AG09309 (cell line): ENCODE data around the gene ABLIM2.

Experiments
- DNase-seq: peaks from one replicate; pipeline ENCODE4 v3.0.0-alpha.2; 2010; ENCODE audit warnings: low read depth
- H3K4me3 ChIP-seq: 2 replicates; pipeline ENCODE4 v1.5.1; 2011; ENCODE audit warnings: mild to moderate bottlenecking, low read depth, low read length, moderate library complexity; ENCODE audit not compliant: control insufficient read depth
- TF ChIP-seq, protein P1 (sequence below): IDR thresholded peaks from 2 replicates; pipeline ENCODE4 v1.5.1; 2011; ENCODE audit warnings: mild to moderate bottlenecking, low read depth, low read length, inconsistent platforms; ENCODE audit not compliant: insufficient read depth, control insufficient read depth; ENCODE audit errors: missing control alignments

The ABLIM2 gene

GRCh38 chr4:8097141-8097541 lies 61.5 kb downstream of the ABLIM2 start:
- no peak for DNase-seq
- H3K4me3 ChIP-seq = no peak overlapping the region
- TF ChIP-seq, protein P1, sequence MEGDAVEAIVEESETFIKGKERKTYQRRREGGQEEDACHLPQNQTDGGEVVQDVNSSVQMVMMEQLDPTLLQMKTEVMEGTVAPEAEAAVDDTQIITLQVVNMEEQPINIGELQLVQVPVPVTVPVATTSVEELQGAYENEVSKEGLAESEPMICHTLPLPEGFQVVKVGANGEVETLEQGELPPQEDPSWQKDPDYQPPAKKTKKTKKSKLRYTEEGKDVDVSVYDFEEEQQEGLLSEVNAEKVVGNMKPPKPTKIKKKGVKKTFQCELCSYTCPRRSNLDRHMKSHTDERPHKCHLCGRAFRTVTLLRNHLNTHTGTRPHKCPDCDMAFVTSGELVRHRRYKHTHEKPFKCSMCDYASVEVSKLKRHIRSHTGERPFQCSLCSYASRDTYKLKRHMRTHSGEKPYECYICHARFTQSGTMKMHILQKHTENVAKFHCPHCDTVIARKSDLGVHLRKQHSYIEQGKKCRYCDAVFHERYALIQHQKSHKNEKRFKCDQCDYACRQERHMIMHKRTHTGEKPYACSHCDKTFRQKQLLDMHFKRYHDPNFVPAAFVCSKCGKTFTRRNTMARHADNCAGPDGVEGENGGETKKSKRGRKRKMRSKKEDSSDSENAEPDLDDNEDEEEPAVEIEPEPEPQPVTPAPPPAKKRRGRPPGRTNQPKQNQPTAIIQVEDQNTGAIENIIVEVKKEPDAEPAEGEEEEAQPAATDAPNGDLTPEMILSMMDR = no peak

DNA sequence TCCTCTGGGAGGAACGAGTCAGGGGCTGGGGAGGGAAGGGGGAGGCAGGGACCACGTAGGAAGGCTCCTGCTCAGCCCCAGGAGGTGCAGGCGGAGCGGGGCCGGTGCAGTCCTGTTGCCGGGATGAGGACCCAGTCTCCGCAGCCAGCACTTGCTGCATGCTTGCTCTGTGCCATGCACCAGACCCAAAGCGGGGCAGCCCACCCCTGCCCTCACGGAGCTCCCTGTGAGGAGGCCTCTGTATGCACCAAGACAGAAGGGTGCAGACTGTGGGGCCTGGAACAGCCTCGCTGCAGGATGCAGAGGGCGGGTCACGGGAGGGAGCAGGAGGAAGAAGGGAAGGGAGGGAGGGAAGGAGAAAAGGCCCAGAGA lies 61.9 kb downstream of the ABLIM2 start:
- TF ChIP-seq, protein P1 = no peak
- no peak for DNase-seq
- no peak overlapping the region for H3K4me3 ChIP-seq

DNA sequence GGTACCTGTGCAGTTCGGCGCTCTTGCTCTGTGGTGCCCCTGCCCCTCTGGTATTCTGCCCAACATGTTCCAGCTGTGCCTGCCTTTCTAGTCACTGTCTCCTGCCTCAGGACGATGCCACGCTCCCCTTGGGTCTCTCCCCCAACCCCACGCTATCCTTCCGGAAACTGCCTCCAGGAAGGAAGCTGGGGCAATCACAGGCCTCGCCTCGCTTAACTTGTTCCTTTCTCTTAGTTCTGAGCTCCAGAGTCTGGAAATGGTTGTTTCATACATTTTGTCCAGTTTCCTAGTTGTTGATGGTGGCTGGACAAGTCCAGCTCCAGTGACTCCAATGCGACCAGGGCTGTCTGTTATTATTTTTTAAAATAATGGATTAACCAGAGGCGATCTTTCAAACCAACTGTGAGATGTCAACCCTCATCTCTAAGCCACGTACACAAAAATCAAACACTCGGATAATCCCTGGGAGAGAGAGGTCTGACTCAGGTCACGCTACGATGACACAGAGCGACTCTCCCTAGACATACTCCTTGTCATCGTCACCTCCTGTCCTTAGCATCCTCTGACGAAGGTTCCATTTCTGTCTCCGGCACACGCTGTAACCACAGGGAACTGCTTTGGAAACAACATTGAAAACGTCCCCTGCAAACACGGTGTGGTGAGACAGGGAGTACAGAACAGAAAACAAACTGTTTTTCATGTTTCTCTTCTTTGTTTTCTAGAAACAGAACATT lies 62.5 kb downstream of the ABLIM2 start:
- TF ChIP-seq, protein P1 = no peak
- no peak for DNase-seq

GRCh38 chr4:8093587-8094274 lies 64.9 kb downstream of the ABLIM2 start:
- DNase-seq = no peak
- no peak overlapping the region for H3K4me3 ChIP-seq
- TF ChIP-seq, protein P1 = no peak

More for the DNA sequence above, 62.5 kb downstream of the ABLIM2 start:
- H3K4me3 ChIP-seq = no peak overlapping the region

DNA sequence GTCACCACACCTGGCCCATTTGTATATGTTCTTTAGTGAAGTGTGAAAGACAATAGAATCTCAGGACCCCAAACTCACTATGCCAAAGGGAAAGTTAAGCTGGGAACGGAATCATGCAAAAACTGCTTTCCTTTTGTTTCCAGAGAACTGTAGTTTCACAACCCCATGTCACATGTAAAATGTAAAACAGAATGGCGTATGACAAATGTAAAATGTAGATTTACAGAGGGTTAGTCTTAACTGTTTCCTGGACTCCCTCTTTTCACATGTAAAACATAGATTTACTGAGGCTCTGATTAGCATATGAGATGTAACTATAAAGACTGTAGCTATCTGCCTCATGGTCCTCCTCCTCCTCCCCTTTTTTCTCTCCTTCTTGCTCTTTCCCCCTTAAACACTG lies 66.3 kb downstream of the ABLIM2 start:
- DNase-seq = no peak
- no peak overlapping the region for H3K4me3 ChIP-seq
- TF ChIP-seq, protein P1 = no peak

DNA sequence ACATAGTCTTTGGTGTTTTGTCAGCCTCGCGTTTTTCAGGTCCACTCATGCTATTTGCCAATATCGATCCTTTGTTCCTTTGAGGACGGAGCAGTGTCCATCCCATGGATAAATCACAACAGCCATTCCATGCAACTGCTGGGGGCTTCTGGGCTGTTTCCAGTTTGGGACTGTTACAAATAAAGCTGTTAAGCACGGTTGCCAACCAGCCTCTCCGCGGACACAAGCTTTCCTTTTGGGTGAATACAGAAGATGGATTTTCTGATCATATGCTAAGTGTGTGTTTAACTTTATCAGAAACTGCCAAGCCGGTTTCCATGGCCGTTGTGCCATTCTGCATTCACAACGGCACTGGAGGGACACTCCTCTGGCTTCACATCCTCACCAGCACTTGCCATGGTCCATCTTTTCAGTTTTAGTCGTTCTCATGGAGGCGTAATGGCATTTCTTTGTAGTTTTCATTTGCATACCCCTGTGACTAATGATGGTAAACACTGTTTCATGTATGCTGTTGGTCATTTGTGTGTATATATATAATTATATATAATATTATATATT lies 67.8 kb downstream of the ABLIM2 start:
- H3K4me3 ChIP-seq = no peak overlapping the region
- DNase-seq = no peak
- TF ChIP-seq, protein P1 = no peak
